Measurements from ENCODE around the gene TMEM267.

- no peak for TF ChIP-seq GTF2I (CRISPR knock-in tag; conservative IDR thresholded peaks at IDR 0.05)
- no peak for TF ChIP-seq NFYB (CRISPR knock-in tag; conservative IDR thresholded peaks at IDR 0.05; ENCODE audit: low read depth)
- no peak for TF ChIP-seq ATF6 (CRISPR knock-in tag; IDR thresholded peaks at IDR 0.05)
- no peak for TF ChIP-seq CTCF (IDR thresholded peaks at IDR 0.05)
Observed at GRCh38 chr5:43422143-43422542, 61.5 kb downstream of the TMEM267 start.

All from WTC11 (cell line).